Kidney (tissue), 14 donors: ENCODE results near the gene ABLIM1. TPM values are rescaled to one million over a fixed set of nuclear protein-coding genes. Genes with fewer than 3 reads are reported as not detected.
A peak's percentile ranks its signal among the peaks of the same experiment; 100 is the strongest.

Experiments
- DNase-seq, 5 donors: peaks; one replicate each; pipeline ENCODE4 v3.0.0-alpha.2; 2013 to 2020
- FAIRE-seq: peaks from 2 replicates; lab custom pipeline; 2012; peaks lifted over from hg19 to GRCh38; lab: Jason Lieb, UNC
- H3K27ac ChIP-seq, 2 donors: one replicate each; pipeline ENCODE4 v1.7.0; 2013; ENCODE audit warnings: low read depth in 2 of 2, low read length in 2 of 2, inconsistent platforms in 1 of 2
- H3K27me3 ChIP-seq: one replicate; pipeline ENCODE4 v1.7.1; 2013; ENCODE audit warnings: low read length, inconsistent platforms; ENCODE audit not compliant: control insufficient read depth, insufficient read depth
- H3K36me3 ChIP-seq, 3 donors: one replicate each; pipeline versions ENCODE4 v1.7.0 to v1.7.1; 2013; ENCODE audit warnings: low read length in 3 of 3, control low read depth in 1 of 3, inconsistent platforms in 1 of 3; ENCODE audit not compliant: insufficient read depth in 3 of 3, control insufficient read depth in 2 of 3
- H3K4me1 ChIP-seq, 3 donors: one replicate each; pipeline versions ENCODE4 v1.7.0 to v1.7.1; 2013; ENCODE audit warnings: low read length in 3 of 3, inconsistent platforms in 1 of 3, low read depth in 1 of 3; ENCODE audit not compliant: control insufficient read depth in 2 of 3, insufficient read depth in 2 of 3
- H3K4me3 ChIP-seq, 3 donors: one replicate each; pipeline versions ENCODE4 v1.7.0 to v1.8.1; 2013; ENCODE audit warnings: low read length in 3 of 3, control low read depth in 1 of 3, inconsistent platforms in 1 of 3
- H3K9ac ChIP-seq, 3 donors: one replicate each; pipeline versions ENCODE4 v1.7.0 to v1.7.1; 2013; ENCODE audit warnings: low read length in 3 of 3, control low read depth in 1 of 3, inconsistent platforms in 1 of 3
- H3K9me3 ChIP-seq, 3 donors: one replicate each; pipeline versions ENCODE4 v1.7.0 to v1.7.1; 2013; ENCODE audit warnings: low read length in 3 of 3, control low read depth in 1 of 3, inconsistent platforms in 1 of 3; ENCODE audit not compliant: control insufficient read depth in 2 of 3, insufficient read depth in 1 of 3
- intact Hi-C: fragments of 100-400 bp; cut with DNase I; formaldehyde crosslinking; loops from one replicate; pipeline ENCODE4 v1.11.1; 2022
- polyA plus RNA-seq: library from polyadenylated mRNA; stranded (reverse); fragments of 350-450 nt; fragmentation: Illumina TruSeq; extraction: RNeasy Lipid Tissue Mini Kit (QIAGEN cat#74804); gene quantifications from one replicate; pipeline ENCODE4 v1.2.3, GENCODE V29; 2014; ENCODE audit warnings: low read depth, low replicate concordance; ENCODE audit not compliant: insufficient read depth
- total RNA-seq: library from RNA; stranded (reverse); fragmentation: NEBNext Ultra II Directional; extraction: Animal tissue kit (Norgen Biotek cat#: 25700); gene quantifications from one replicate; pipeline ENCODE4 v1.2.1, GENCODE V29; 2021
- TF ChIP-seq, protein P1 (sequence below): IDR thresholded peaks from 3 replicates; pipeline ENCODE4 v1.5.1; 2012; ENCODE audit warnings: mild to moderate bottlenecking, moderate library complexity, borderline replicate concordance; ENCODE audit not compliant: insufficient read depth; ENCODE audit errors: extremely low read depth
- donor health status: control.
- donor health status: control.
- donor health status: control.
- donor health status: control.
- donor health status: control.
- donor health status: DM: yes; HTN: yes; CAD: no.
- donor health status: Normal renal cell carcinoma (clear cell type).

The ABLIM1 gene
- total and polyA plus RNA-seq, 2 donors from 2014 or later, result 32.3 to 158 TPM

DNA sequence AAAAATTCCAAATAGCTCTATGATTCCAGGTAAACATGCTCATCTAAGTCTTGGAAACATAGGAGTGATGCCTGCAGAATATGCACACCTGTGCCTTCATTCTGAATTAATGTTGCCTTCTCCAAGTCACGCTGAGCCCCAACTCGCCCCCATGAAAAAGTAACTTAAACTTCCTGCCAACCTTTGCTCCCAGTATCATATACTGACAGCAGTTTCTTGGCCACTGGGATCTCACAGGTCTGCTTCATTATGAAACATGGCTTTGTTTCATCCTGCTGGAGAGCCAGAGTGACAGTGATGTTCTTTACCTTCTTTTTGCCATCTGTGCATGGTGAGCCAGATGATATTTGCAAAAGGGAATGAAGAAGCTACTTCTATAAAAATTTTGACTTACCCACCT is 34.9 kb downstream of the ABLIM1 start:
- H3K27me3 ChIP-seq, result no peaks in the 10 kb centered on the region
- intact Hi-C loops, result no loop called here
- H3K27ac ChIP-seq, result peak overlapping the region; percentile 46 to 62
- DNase-seq (no peak), FAIRE-seq (no peak)
- TF ChIP-seq, protein P1, sequence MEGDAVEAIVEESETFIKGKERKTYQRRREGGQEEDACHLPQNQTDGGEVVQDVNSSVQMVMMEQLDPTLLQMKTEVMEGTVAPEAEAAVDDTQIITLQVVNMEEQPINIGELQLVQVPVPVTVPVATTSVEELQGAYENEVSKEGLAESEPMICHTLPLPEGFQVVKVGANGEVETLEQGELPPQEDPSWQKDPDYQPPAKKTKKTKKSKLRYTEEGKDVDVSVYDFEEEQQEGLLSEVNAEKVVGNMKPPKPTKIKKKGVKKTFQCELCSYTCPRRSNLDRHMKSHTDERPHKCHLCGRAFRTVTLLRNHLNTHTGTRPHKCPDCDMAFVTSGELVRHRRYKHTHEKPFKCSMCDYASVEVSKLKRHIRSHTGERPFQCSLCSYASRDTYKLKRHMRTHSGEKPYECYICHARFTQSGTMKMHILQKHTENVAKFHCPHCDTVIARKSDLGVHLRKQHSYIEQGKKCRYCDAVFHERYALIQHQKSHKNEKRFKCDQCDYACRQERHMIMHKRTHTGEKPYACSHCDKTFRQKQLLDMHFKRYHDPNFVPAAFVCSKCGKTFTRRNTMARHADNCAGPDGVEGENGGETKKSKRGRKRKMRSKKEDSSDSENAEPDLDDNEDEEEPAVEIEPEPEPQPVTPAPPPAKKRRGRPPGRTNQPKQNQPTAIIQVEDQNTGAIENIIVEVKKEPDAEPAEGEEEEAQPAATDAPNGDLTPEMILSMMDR, result no peak
- no peaks in the 10 kb centered on the region for H3K36me3 ChIP-seq
- no peaks in the 10 kb centered on the region for H3K9me3 ChIP-seq
- H3K4me3 ChIP-seq, result no peak overlapping the region
- peaks cover 0 to 40% (median 23%) of the 10 kb centered on the region in 3 donors for H3K4me1 ChIP-seq
- no peak overlapping the region for H3K9ac ChIP-seq

DNA sequence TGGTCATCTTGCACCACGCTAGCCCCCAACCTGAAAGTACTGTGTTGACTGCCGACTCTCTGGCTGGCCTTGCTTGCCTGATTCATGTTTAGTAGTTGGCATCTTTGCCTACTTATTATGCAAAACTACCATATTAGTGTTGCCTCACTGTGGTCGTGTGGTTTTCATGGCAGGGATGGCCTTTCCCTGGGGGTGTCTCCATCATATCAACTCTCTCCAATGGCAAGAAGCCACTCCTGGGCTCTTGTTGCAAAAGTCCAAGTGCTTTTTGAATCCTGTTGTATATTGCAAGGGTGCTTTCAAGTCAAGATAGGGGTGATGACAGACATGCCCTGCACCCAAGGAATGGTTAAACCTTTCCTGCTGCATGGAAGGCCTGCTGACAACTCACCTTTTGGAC is 39.4 kb downstream of the ABLIM1 start:
- no peak for DNase-seq
- Histone ChIP-seq H3K9me3 (no peaks in the 10 kb centered on the region), H3K9ac (no peak overlapping the region), H3K27me3 (no peaks in the 10 kb centered on the region), H3K4me3 (no peak overlapping the region), H3K36me3 (no peaks in the 10 kb centered on the region), H3K4me1 (peaks cover 0 to 22% (median 16%) of the 10 kb centered on the region in 3 donors), H3K27ac (no peak overlapping the region)
- no peak for FAIRE-seq
- intact Hi-C loops, result no loop called here
- TF ChIP-seq, protein P1, result no peak

DNA sequence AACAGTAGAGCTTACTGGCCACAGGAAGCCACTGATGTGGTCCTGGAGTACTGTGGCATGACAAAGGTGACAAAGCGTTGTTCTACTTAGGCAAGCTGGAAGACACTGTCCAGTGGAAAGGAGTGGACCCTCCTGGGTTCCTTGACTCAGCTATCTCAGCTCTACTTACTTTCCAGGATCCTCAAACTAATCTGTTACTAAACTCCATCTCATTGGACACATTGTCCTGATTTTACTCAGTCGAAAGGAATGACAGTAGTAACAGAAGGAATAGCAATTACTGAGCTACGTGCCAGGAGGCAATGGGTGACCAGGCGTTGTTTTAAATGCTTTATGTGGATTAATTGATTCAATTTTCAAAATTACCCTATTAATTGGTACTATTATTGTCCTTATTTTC is 41.6 kb downstream of the ABLIM1 start:
- TF ChIP-seq, protein P1, result no peak
- Histone ChIP-seq H3K4me3 (no peak overlapping the region), H3K27ac (peak overlapping the region in 1 of 2 donors; percentile 13), H3K9ac (no peak overlapping the region), H3K36me3 (no peaks in the 10 kb centered on the region), H3K27me3 (no peaks in the 10 kb centered on the region), H3K9me3 (no peaks in the 10 kb centered on the region), H3K4me1 (peaks cover 0 to 28% (median 27%) of the 10 kb centered on the region in 3 donors)
- no peak for FAIRE-seq
- no peak for DNase-seq
- intact Hi-C loops, result no loop called here

DNA sequence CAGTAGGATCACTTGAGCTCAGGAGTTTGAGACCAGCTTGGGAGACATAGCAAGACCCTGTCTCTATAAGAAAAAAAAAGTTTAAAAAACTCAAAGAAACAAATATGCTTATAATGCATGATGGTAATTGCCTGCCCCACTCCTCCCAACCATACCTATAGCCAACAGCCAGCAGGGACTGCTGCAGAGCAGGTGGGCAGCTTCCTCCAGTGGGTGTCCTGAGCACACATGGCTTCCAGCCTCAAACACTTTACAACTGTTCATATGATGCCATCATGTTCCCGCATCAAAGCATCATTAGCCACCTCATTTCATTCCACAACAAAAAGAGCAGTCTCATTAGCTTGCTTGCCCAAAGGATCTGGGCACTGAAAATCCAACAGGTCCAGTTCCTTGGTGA is 42.0 kb downstream of the ABLIM1 start:
- FAIRE-seq (no peak), DNase-seq (no peak)
- Histone ChIP-seq H3K4me1 (peaks cover 0 to 28% (median 27%) of the 10 kb centered on the region in 3 donors), H3K4me3 (no peak overlapping the region), H3K9ac (no peak overlapping the region), H3K27me3 (no peaks in the 10 kb centered on the region), H3K36me3 (no peaks in the 10 kb centered on the region), H3K27ac (peak overlapping the region in 1 of 2 donors; percentile 13), H3K9me3 (no peaks in the 10 kb centered on the region)
- intact Hi-C loops, result no loop called here
- TF ChIP-seq, protein P1, result no peak
